ENCODE data around the gene ZBTB21.
"Not testable (repeated sequence)": the region's sequence is repeated elsewhere in the genome, so short reads cannot be mapped to it uniquely, and the experiment has no call there.

ZBTB21 gene

DNA sequence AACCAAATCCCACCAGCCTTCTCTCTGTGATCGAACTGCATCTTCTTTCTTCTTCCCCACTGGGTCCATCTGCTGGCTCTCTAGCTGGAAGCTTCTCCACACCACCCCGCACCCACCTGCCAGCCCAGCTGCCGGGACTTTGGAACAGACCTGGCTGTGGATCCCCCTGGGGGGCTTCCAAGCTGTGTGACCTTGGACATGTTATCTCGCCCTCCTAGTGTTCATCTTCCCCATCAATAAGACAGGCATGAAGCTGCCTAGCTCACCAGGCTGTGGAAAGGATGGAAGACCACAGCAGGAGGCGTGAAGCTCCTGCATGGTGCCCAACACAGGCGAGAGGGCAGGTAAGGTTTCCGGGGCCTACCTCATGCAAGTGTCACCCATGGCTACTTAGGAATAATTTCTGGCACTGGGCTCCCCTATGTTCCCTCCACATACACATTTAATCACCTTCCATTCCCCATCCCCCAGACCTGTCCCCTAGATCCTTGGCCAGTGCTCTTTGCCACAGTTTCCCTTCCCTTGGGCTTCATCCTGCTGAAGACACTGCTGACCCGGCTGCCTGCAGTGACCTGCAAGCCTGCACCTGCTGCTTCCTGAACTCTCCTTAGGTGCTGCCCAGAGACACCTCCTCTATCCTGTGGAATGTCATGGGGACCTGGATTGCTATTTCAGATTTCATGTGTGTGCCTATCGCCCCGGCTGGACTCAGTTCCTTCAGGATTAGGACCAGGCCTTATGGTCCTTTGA is 43.1 kb downstream of the ZBTB21 start:
- no peak for DNase-seq (ENCODE audit: low spot score)

DNA sequence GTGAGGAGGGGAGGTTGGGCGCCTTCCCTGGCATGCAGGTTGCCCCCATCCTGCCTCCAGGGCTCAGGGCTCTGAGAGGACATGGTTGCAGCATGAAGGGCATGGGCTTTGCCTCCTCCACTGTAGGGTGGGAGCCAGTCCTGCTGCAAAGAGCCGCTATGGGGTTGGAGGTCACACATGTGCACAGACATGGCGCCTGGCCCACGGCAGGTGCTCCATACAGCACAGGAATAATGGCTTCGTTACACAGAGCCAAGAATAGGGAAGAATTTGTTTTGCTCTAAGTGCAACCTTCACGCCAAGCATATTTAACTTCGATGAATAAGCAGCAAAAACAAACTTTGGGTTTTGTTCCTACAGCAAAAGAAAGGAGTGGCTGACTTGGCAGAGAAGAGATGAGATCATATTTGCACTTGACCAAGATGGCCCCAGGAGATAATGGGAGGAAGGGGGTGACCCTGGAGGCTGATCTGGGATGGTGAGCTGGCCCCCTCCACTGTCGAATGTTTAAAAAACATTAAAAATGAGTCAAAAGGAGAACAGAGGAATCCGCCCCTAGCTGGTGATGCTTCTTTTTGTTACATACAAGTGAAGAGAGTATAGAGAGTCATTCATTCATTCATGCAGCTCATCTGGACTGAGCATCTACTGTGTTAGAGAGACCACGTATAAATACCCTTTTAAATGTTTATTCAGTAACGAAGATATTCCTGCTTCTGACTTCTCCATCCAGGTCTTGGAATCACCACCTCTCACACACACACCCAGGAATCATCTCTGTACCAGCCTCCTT is 43.9 kb downstream of the ZBTB21 start:
- DNase-seq (ENCODE audit: low spot score), result no peak

DNA sequence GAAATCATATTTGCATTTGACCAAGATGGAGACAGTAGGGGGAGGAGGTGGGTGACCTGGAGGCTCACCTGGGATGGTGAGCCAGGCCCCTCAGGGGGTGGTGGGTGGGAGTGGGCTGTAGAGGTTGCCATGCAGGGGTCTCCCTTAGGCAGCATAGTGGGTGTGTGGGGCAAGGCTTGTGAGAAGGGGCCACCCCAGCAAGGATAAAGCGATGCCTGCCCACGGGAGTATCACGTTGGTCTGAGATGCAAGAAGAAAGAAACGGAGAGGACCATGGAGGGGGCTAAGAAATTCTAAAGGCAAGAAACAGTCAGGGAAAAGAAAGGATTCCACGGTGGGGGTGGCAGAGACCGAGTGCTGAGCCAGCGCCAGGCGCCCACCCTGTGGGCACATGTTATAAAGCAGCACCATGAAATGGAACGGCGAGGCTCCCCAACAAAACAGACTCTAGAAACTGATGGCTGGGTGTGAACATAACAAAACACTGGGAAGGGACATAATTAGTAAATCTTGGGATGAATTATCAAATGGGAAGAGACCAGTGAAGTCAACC is 44.6 kb downstream of the ZBTB21 start:
- no peak for DNase-seq (ENCODE audit: low spot score)

DNA sequence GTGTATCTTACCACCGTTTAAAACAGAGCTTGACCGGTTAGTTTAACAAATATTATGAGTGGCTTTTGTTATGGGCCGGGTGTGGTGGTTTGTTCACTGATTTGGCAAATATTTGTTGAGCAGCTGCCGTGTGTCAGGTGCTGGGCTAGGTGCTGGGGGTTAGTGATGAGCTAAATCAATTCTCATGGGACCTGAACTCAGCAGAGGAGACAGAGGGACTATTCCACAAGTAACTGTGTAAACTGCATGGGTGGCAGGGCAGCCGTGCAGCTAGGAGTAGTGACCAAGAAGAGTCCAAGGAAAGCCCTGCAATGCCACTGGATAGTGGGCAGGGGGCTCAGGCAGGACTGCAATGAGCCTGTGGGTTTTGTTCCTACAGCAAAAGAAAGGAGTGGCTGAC is 45.1 kb downstream of the ZBTB21 start:
- no peak for DNase-seq (ENCODE audit: low spot score)

DNA sequence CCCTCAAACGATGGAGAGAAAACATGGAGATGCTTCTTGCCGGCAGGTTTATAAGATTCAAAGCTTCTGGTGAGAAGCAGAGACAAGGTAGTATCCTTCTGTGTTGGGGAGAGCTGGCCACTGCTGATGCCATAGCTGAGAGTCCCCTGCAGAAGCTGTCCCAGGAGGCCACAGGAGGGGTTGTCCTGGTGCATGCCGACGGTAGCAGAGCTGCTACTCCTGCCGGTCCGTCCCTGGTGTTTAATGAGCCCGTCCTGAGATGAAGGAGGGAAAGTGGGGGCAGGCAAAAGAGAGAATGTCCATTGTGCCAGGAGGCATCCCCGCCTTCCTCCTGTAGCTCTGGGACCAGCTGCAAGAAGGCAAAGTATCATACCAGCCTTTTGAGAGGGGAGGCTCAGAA is 46.0 kb downstream of the ZBTB21 start:
- no peak for DNase-seq (ENCODE audit: low spot score)

DNA sequence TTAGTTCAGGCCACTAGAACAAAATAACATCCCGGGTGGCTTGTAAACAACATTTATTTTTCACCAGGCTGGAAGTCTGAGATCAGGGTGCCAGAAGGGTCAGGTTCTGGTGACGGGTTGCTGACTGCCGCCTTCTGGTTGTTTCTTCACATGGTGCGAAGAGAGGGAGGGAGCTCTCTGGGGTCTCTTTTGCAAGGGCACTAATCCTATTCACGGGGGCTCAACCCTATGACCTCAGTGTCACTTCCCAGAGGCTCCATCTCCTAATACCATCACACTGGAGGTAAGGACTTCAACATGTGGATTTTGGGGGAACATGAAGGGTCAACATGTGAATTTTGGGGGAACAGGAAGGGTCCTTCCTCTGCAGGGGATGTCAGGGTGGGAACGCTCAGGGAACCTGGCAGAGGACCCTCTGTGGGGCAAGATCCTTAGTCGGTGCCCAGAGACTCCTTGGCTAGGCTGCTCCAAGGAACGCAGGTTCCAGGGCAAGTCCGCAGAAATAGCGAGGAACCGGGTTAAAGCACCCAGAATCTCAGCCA is 47.7 kb downstream of the ZBTB21 start:
- no peak for DNase-seq (ENCODE audit: low spot score)

DNA sequence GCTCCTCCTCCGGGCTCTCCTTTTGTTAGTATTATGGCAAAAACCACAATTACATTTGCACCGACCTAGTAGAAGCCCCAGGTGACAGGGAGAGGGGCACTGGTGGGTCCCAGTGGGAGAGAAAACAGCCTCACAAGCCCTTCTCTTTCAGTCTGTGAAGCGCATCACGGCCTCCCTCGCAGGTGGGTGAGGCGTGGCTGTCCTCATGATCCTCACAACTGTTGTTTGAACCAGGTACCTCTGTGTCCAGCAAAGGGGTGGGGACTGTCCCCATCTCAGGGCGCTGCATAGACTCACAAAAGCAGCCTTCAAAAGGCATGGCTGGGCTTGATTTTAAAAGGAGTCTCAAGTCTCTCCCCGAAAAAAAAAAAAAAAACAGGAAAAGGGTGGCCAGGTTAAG is 48.4 kb downstream of the ZBTB21 start:
- no peak for DNase-seq (ENCODE audit: low spot score)

DNA sequence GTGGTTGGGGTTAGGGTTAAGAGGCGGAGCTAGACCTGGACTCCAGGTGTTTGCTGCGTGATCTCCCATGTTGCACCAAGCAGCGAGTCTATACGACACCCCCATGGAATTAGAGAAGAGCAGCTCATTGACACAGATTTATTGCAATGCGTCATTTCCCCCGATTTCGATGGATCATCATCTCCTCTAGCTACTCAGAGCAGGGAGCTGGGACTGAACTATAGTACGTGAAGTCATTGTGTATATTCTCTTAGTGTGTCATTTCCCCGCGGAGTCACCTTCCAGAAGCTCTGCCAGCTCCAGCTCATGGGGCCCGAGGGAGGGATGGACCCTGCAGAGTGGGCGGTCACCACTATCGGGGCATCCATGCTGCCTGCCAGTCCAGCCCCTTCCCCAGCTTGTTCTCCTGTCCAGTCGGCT is 48.9 kb downstream of the ZBTB21 start:
- no peak for DNase-seq (ENCODE audit: low spot score)

DNA sequence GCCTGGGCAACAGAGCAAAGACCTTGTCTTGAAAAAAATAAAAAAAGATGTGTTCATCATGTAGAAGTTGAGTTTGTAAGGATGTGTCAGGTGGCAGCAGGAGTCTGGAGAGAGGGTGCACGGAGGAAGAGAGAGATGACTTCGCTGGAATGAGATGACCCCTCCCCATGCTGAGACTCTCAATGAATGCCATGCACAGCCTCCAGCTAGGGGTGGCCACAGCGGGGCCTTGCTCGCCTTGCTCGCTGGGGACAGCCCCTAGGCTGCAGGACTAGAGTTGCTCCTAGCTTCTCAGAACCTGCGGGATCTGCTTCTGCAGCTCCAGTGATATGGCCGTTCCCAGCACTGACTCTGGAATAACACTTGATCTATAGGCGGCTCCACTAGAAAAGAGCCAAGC is 49.8 kb downstream of the ZBTB21 start:
- no peak for DNase-seq (ENCODE audit: low spot score)

DNA sequence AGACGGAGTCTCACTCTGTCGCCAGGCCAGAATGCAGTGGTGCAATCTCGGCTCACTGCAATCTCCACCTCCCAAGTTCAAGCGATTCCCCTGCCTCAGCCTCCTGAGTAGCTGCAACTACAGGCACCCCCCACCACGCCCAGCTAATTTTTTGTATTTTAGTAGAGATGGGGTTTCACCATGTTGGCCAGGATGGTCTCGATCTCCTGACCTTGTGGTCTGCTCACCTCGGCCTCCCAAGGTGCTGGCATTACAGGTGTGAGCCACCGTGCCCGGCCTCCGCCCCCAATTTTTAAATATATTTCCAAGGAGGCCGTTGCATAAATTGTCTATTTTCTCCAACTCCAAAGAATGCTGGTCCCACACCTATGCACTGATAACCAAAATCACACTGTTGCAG is 50.5 kb downstream of the ZBTB21 start:
- DNase-seq (ENCODE audit: low spot score), result not testable (repeated sequence)

DNA sequence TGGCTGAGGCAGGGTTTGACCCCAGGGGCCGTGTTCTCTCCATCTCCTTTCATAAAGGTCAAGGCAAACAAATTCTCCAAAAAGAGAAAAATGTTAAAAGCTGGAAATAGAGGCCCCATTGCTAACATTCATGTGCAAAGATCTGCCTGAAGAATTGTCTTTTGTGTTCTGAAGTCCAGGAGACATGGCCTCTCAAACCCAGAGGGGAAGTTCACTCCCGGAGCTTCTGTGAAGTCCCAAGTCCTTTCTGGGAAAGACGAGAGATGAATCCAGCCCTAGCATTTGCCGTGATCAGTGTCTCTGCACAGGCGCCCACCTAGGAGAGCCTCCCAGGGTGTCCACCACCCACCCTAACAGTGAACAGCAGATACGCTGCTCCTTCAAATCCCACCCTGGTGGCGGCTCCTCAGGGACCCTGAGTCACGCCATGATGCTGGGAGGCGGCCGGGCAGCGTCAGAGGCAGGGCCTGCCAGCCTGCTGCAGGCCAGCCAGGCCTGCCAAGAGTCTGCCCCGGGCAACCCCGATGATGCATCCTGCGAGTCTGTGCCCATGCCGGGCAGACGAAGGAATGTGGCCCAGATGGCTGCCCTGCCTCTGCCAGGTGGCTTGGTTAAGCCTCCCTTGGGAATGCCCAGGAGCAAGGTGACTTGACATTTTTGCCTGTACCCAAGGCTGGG is 51.1 kb downstream of the ZBTB21 start:
- DNase-seq (ENCODE audit: low spot score), result no peak

DNA sequence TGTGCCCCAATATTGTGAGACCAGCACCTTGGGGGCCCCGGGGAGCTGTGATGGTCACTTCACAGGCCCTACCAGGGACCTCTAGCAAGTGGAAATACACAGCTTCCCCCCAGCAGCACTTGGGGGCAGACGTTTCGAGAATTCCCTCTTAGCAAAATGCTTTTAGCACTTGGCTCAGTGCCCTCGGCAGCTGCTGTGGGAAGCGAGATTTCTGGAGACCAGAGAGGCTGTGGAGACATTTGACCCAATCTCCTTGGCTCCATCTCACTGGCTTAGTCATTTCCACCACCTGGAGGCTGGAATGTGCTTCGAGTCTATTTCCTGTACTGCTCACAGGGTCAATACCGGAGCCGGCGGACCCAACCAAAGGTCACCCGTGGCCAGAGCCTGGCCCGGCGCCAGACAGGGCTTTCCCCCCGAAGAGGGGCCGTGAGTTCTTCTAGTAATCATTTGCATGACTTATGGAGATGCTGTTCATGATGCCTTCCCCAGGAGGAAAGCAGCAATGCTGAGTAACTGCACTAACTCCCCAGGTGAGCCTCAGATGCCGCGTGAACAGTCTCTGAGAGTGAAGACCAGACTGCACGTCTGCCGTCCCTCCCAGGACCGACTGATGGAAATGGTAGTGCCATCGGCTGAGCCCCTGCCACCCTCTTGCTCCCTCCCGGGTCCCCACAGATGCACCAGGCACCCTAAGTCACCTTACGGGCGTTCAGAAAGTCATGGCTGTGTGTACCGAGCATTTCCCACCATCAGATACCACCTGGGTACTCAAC is 52.0 kb downstream of the ZBTB21 start:
- peak; percentile 90 for DNase-seq (ENCODE audit: low spot score)

DNA sequence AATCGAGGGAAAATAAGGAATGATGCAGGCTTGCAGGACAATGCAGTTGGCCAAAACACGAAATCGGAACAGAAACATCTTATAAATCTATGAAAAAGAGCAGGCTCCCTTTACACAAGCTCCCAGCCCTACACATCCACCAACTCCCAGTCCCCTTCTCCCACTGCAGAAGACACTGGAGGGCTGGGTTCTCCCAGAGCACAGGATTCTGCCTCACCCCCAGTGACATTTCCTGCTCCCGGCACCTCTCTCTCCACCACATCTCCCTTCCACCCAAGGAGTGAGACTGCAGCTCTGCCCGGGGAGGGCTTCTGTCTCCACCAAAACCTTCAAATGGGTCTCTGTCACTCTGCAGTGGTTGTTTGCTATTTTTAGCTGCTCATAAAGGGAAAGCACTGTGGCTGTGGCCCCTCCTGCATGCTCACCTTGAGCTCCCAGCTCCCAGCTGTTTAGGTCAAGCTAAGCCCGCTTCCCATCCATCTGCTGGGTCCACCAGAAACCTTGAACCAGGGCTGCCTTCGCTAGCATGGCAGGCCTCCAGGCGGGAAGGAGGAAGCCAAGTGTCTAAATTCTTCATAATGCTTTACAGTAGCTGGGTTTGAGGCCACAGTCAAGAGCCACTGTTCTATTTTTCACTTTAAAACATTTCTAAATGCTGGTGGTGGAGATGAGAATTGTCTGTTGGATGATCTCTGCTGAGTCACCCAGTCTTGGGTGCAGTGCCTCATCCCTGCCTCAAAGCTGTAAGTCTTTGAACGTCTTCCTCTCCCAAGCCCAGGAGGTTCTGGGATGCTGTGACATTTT is 53.0 kb downstream of the ZBTB21 start:
- peak; percentile 74 for DNase-seq (ENCODE audit: low spot score)

DNA sequence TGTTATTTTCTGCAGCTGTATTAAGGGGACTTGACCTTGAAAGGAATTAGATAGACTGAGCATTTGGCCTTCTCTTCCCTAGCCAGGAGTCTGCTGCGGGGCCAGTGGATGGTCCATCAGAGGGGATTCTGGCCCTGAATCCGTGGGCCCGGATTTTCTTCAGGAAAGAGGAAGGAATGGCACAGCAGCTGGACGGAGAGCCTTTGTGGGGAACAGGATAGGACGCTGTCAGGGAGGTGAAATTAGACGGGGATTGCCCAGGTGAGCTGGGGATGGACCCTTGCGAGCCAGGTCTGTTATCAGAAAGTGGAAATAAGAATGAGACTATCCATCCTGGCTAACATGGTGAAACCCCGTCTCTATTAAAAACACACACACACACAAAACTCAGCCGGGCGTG is 54.6 kb downstream of the ZBTB21 start:
- DNase-seq (ENCODE audit: low spot score), result no peak

DNA sequence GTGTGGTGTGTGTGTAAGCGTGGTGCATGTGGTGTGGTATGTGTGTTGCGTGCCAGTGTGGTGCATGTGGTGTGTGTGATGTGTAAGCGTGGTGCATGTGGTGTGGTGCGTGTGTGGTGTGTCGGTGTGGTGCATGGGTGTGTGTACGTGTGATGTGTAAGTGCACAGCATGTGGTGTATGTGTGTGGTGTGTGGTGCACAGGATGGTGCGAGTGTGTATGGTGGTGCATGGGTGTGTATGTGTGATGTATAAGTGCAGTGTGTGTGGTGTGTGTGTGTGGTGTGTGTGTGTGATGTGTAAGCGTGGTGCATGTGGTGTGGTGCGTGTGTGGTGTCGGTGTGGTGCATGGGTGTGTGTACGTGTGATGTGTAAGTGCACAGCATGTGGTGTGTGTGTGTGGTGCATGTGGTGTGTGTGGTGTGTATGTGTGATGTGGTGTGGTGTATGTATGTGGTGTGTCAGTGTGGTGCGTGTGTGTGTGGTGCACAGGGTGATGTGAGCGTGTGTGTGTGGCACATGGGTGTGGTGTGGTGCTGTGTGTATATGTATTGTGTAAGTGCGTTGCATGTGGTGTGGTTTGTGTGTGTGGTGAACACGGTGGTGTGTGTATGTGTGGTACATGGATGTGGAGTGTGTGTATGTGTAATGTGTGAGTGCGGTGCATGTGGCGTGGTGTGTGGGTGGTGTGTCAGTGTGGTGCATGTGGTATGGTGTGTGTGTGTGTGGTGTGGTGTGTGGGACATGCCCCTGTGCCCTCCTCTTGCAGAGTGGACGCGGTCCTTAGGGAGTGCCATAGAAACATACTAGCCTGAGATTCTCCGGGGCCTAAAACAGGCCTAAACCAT is 55.3 kb downstream of the ZBTB21 start:
- DNase-seq (ENCODE audit: low spot score), result no peak

DNA sequence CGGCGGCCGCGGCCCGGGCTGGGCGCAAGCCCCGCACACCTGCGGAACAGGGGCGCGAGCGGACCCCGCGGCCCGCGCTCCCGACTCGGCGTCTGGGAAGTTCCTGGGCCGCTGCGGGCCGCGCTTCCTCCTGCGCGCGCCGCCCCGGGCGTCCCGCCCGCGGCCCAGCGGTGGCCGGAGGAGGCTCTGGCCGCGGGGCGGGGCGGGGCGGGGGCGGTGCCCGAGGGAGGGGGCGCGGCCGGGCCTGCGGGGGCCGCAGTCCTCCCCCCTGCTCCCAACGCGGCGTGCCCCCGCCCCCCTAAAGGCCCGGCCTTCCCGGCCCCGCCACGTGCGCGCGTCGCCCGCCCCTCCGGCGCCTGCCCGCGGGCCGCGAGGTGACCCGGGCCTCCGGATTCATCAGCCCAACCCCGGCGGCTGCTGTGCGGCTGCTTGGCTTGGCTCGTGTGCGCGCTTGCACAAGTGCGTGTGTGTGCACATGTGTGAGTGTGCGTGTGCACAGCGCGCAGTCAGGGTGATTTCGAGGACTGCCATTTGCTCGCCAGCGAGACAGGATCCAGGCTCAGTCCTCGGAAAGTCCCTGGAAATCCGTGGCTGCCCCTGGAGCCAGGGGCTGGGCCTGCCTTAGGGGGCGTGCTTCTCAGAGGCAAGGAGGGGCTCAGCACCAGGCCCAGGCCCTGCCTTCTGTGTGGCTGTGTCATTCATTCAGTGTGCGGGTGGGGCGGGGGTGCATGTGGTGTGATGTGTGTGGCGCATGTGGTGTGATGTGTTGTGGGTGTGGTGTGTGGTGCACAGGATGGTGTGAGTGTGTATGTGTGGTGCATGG is 56.1 kb downstream of the ZBTB21 start, which contains the start of gene C2CD2:
Gene C2CD2, minus strand, starts transcription at position 188 of the 823 bp plus-strand sequence. CDS start 370 bp downstream, outside the sequence.
- peak; percentile 98 for DNase-seq (ENCODE audit: low spot score)

DNA sequence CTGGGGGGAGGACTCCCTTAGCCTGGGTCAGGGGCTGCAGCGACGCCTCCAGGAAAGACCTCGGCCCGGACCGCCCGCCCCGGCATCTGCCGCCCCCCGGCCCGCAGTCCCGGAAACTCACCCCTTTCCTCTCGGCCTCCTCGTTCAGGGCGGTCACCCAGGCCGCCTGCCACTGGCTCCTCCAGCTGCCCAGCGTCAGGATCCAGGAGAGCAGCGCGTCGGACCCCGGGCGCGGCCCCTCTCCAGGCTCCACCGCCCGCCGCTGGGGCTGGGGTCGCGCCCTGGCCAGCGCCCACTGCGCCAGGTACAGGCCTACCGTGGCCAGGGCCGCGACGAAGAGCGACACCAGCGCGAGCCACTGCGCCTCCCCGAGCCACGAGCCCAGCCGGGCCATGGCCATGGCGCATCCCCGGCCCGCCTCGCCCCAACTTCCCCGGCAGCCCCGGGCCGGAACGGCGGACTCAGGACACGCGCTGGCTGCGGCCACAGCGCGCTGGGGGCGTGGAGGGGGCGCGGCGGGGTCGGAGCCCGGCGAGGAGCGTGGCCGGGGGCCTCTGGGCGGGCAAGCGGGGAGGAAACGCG is 56.8 kb downstream of the ZBTB21 start:
- peak; percentile 66 for DNase-seq (ENCODE audit: low spot score)

DNA sequence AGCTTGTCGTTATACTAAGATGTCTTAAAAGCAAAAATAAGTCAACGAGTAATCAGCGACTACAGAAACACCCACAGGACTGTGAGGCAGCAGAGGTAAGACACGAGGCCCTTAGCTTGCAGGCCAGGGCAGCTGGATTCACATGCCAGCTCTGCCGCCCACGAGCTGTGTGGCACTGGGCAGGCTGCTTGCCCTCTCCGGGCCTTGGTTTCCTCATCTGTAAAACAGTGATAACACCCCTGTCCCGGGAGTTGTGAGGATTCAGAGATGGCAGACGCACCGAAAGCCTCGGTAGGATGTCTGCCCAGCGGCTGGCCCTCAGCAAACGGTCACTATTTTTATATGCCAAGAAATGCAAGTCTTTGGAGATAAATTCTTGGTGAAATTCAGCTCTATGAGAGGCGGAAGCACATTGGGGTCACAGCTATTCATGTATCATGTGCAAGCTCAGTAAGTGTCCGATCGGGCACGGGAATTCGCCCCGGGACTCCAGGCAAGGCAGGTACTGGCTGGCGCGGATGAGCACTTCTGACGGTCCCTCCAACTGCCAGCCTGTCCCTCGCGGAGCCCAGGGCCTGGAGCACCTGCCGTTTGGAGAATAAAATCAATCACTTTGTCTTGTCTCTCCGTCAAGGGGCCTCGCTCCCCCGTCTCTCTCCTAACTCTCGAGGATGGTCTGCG is 57.5 kb downstream of the ZBTB21 start:
- DNase-seq (ENCODE audit: low spot score), result peak; percentile 32
